HG03066 (cell line): ENCODE results near the gene LGI4.

Experiments
- ATAC-seq: cut with Tn5 transposase; IDR thresholded peaks from one replicate; pipeline ENCODE4 v1.9.1; 2021; ENCODE audit warnings: low read depth; ENCODE audit not compliant: unreplicated experiment

LGI4 gene

GRCh38 chr19:35134601-35135242, at the start of gene LGI4:
LGI4 (minus strand) TSS chr19:35135059; CDS start chr19:35134680, 379 bp downstream.
- ATAC-seq, result no peak

- ATAC-seq, result no peak
These were observed 49.4 kb upstream of the LGI4 start for GRCh38 chr19:35184267-35184666.

- no peak for ATAC-seq
These were observed 46.5 kb upstream of the LGI4 start for GRCh38 chr19:35181387-35181786.

- ATAC-seq, result no peak
These were observed 45.0 kb upstream of the LGI4 start for GRCh38 chr19:35179830-35180229.

GRCh38 chr19:35178701-35179100, 43.8 kb upstream of the LGI4 start:
- ATAC-seq, result no peak

GRCh38 chr19:35177377-35178274, 42.8 kb upstream of the LGI4 start:
- ATAC-seq, result no peak

- ATAC-seq, result no peak
These were observed 41.3 kb upstream of the LGI4 start for GRCh38 chr19:35176181-35176570.

- no peak for ATAC-seq
These were observed 39.4 kb upstream of the LGI4 start for GRCh38 chr19:35174226-35174625.

GRCh38 chr19:35171730-35172129, 36.9 kb upstream of the LGI4 start:
- no peak for ATAC-seq

GRCh38 chr19:35170359-35171061, 35.7 kb upstream of the LGI4 start:
- ATAC-seq, result no peak

GRCh38 chr19:35169221-35169995, 34.5 kb upstream of the LGI4 start:
- ATAC-seq, result no peak

GRCh38 chr19:35168196-35168595, 33.3 kb upstream of the LGI4 start:
- no peak for ATAC-seq

- ATAC-seq, result no peak
These were observed 32.6 kb upstream of the LGI4 start for GRCh38 chr19:35167251-35168119.

- no peak for ATAC-seq
These were observed 31.5 kb upstream of the LGI4 start for GRCh38 chr19:35166100-35167063.

GRCh38 chr19:35165200-35166058, 30.6 kb upstream of the LGI4 start:
- no peak for ATAC-seq

GRCh38 chr19:35164418-35164817, 29.6 kb upstream of the LGI4 start:
- ATAC-seq, result no peak

GRCh38 chr19:35162471-35163326, 27.8 kb upstream of the LGI4 start:
- no peak for ATAC-seq
